ENCODE measurements around the gene ASB2.

Gene ASB2

GRCh38 chr14:93889739-93890483, 86.5 kb downstream of the ASB2 start:
- no peak for TF ChIP-seq FOXP2 (optimal IDR thresholded peaks at IDR 0.05; ENCODE audit: borderline replicate concordance, extremely low read depth, extremely low read length, insufficient read depth)
- no peak for TF ChIP-seq TAF1 (IDR thresholded peaks at IDR 0.05; ENCODE audit: borderline replicate concordance, insufficient read depth, low read length)
- TF ChIP-seq REST (IDR thresholded peaks at IDR 0.05; ENCODE audit: insufficient read depth in 1 of 2, low read depth in 2 of 2, low read length in 2 of 2) = no peak
- no peak for TF ChIP-seq POLR2AphosphoS5 (IDR thresholded peaks at IDR 0.05; ENCODE audit: low read depth, low read length)
- TF ChIP-seq SIN3A (IDR thresholded peaks at IDR 0.05; ENCODE audit: borderline replicate concordance, insufficient read depth, low read length) = no peak

GRCh38 chr14:93888995-93889394, 87.4 kb downstream of the ASB2 start:
- no peak for TF ChIP-seq TAF1 (IDR thresholded peaks at IDR 0.05; ENCODE audit: borderline replicate concordance, insufficient read depth, low read length)
- no peak for TF ChIP-seq FOXP2 (optimal IDR thresholded peaks at IDR 0.05; ENCODE audit: borderline replicate concordance, extremely low read depth, extremely low read length, insufficient read depth)
- TF ChIP-seq POLR2AphosphoS5 (IDR thresholded peaks at IDR 0.05; ENCODE audit: low read depth, low read length) = no peak
- no peak for TF ChIP-seq SIN3A (IDR thresholded peaks at IDR 0.05; ENCODE audit: borderline replicate concordance, insufficient read depth, low read length)
- TF ChIP-seq REST (IDR thresholded peaks at IDR 0.05; ENCODE audit: insufficient read depth in 1 of 2, low read depth in 2 of 2, low read length in 2 of 2) = no peak

GRCh38 chr14:93884950-93885349, 91.4 kb downstream of the ASB2 start:
- no peak for TF ChIP-seq REST (IDR thresholded peaks at IDR 0.05; ENCODE audit: insufficient read depth in 1 of 2, low read depth in 2 of 2, low read length in 2 of 2)
- TF ChIP-seq FOXP2 (optimal IDR thresholded peaks at IDR 0.05; ENCODE audit: borderline replicate concordance, extremely low read depth, extremely low read length, insufficient read depth) = no peak
- TF ChIP-seq TAF1 (IDR thresholded peaks at IDR 0.05; ENCODE audit: borderline replicate concordance, insufficient read depth, low read length) = no peak
- TF ChIP-seq SIN3A (IDR thresholded peaks at IDR 0.05; ENCODE audit: borderline replicate concordance, insufficient read depth, low read length) = no peak
- TF ChIP-seq POLR2AphosphoS5 (IDR thresholded peaks at IDR 0.05; ENCODE audit: low read depth, low read length) = no peak

Data from PFSK-1 (cell line).